Measurements from ENCODE around the gene CLASP2.

Gene CLASP2

GRCh38 chr3:33538678-33539339, 179.2 kb downstream of the CLASP2 start:
- CTCF ChIA-PET: no interaction called here
- DNase-seq (ENCODE audit: extremely low spot score): no peak
- POLR2A ChIA-PET: no interaction called here
- TF ChIP-seq CTCF (IDR thresholded peaks at IDR 0.05; ENCODE audit: control extremely low read depth, extremely low read depth, low read depth, missing control alignments): no peak

GRCh38 chr3:33537133-33537532, 180.9 kb downstream of the CLASP2 start:
- ChIA-PET CTCF (interaction anchor here (0.9 to 1.2 kb wide), 3 partner anchors 14 to 44 kb away, joined by 3 read pairs; no protein-coding TSS in a partner anchor), POLR2A (no interaction called here)
- DNase-seq (ENCODE audit: extremely low spot score): no peak
- no peak for TF ChIP-seq CTCF (IDR thresholded peaks at IDR 0.05; ENCODE audit: control extremely low read depth, extremely low read depth, low read depth, missing control alignments)

GRCh38 chr3:33526787-33527186, 191.3 kb downstream of the CLASP2 start:
- no peak for DNase-seq (ENCODE audit: extremely low spot score)
- CTCF ChIA-PET: interaction anchor here (0.7 to 1.5 kb wide), 2 partner anchors 22 to 132 kb away, joined by 3 read pairs; no protein-coding TSS in a partner anchor
- TF ChIP-seq CTCF (IDR thresholded peaks at IDR 0.05; ENCODE audit: control extremely low read depth, extremely low read depth, low read depth, missing control alignments): no peak

GRCh38 chr3:33525232-33525631, 192.8 kb downstream of the CLASP2 start:
- TF ChIP-seq CTCF (IDR thresholded peaks at IDR 0.05; ENCODE audit: control extremely low read depth, extremely low read depth, low read depth, missing control alignments): no peak
- CTCF ChIA-PET: no interaction called here
- no peak for DNase-seq (ENCODE audit: extremely low spot score)
- POLR2A ChIA-PET: no interaction called here

More at GRCh38 chr3:33526787-33527186, 191.3 kb downstream of the CLASP2 start:
- POLR2A ChIA-PET: no interaction called here

- TF ChIP-seq CTCF (IDR thresholded peaks at IDR 0.05; ENCODE audit: control extremely low read depth, extremely low read depth, low read depth, missing control alignments): no peak
- DNase-seq (ENCODE audit: extremely low spot score): no peak
- POLR2A ChIA-PET: no interaction called here
- CTCF ChIA-PET: interaction anchor here (0.9 to 2.0 kb wide), 3 partner anchors 10 to 122 kb away, joined by 3 to 7 read pairs (median 3); no protein-coding TSS in a partner anchor
Measured at GRCh38 chr3:33523093-33523667, 194.9 kb downstream of the CLASP2 start.

GRCh38 chr3:33521736-33522135, 196.3 kb downstream of the CLASP2 start:
- no peak for DNase-seq (ENCODE audit: extremely low spot score)
- ChIA-PET CTCF (no interaction called here), POLR2A (no interaction called here)
- TF ChIP-seq CTCF (IDR thresholded peaks at IDR 0.05; ENCODE audit: control extremely low read depth, extremely low read depth, low read depth, missing control alignments): no peak
